Measurements from ENCODE around the gene HACE1.

- TF ChIP-seq CTCF (IDR thresholded peaks at IDR 0.05), result no peak
- TF ChIP-seq POLR2A (IDR thresholded peaks at IDR 0.05), result no peak
Observed at GRCh38 chr6:104728448-104728847, 131.3 kb downstream of the HACE1 start.

All from ovary (tissue), 3 donors.